ENCODE results near the gene IL22RA2. TPM values are rescaled to one million over a fixed set of nuclear protein-coding genes. Genes with fewer than 3 reads are reported as not detected.

IL22RA2 gene
- total and polyA plus RNA-seq, 2 of the 13 experiments (the other 11 are each of a cell fraction or from before 2014, with no cell fraction given), result not detected

GRCh38 chr6:137210903-137211302 lies 37.5 kb upstream of the IL22RA2 start:
- BruUV-seq (replicated peaks), result no TSS peak
- Histone ChIP-seq H3K79me2 (ENCODE audit: insufficient read depth, low read length) (peaks cover 92% of the 10 kb centered on the region), H2AFZ (ENCODE audit: low read length) (no peak overlapping the region), H3K4me1 (ENCODE audit: insufficient read depth, low read length) (peaks cover 53% of the 10 kb centered on the region), H3K36me3 (replicated peaks in 1 of 2; ENCODE audit: control insufficient read depth in 1 of 2, insufficient read depth in 2 of 2, low read length in 2 of 2) (peaks cover 1 to 33% of the 10 kb centered on the region in 2 experiments; a peak in 4 of 5 replicates), H3K4me3 (replicated peaks in 1 of 3; ENCODE audit: insufficient read depth in 1 of 3, low read depth in 2 of 3, low read length in 3 of 3) (no peak overlapping the region), H3K4me2 (ENCODE audit: low read depth, low read length) (no peak overlapping the region), H3K27me3 (ENCODE audit: control insufficient read depth in 1 of 2, insufficient read depth in 2 of 2, low read length in 2 of 2) (no peaks in the 10 kb centered on the region), H3K9me3 (ENCODE audit: low read length) (peaks cover 20% of the 10 kb centered on the region), H3K27ac (ENCODE audit: extremely low read length, insufficient read depth, low read length) (no peak overlapping the region), H4K20me1 (ENCODE audit: insufficient read depth, low read length) (peaks cover 22% of the 10 kb centered on the region), H3K9ac (ENCODE audit: insufficient read depth, low read depth, low read length) (no peak overlapping the region)
- TF ChIP-seq MXD4 (CRISPR knock-in tag; IDR thresholded peaks at IDR 0.05), result no peak
- TF ChIP-seq ZNF207 (IDR thresholded peaks at IDR 0.05; ENCODE audit: borderline replicate concordance), result no peak
- no peak for TF ChIP-seq NFKBIZ (CRISPR knock-in tag; IDR thresholded peaks at IDR 0.05)
- TF ChIP-seq JUNB (CRISPR knock-in tag; IDR thresholded peaks at IDR 0.05; ENCODE audit: borderline replicate concordance), result no peak
- no peak for TF ChIP-seq ZNF777 (CRISPR knock-in tag; IDR thresholded peaks at IDR 0.05)
- TF ChIP-seq ZNF317 (CRISPR knock-in tag; IDR thresholded peaks at IDR 0.05), result no peak
- no peak for TF ChIP-seq KAT2B (IDR thresholded peaks at IDR 0.05; ENCODE audit: borderline replicate concordance, low read depth, low read length)
- TF ChIP-seq ZNF746 (CRISPR knock-in tag; IDR thresholded peaks at IDR 0.05), result no peak
- TF ChIP-seq ZBTB33 (CRISPR knock-in tag; IDR thresholded peaks at IDR 0.05), result no peak
- no peak for TF ChIP-seq MED8 (CRISPR knock-in tag; IDR thresholded peaks at IDR 0.05; ENCODE audit: insufficient replicate concordance)
- no peak for TF ChIP-seq ZNF652 (CRISPR knock-in tag; IDR thresholded peaks at IDR 0.05; ENCODE audit: borderline replicate concordance, low read depth)
- no peak for TF ChIP-seq FIP1L1 (IDR thresholded peaks at IDR 0.05; ENCODE audit: borderline replicate concordance, insufficient read depth, low read depth, low read length)
- no peak for TF ChIP-seq KMT2B (CRISPR knock-in tag; IDR thresholded peaks at IDR 0.05)
- TF ChIP-seq ZNF749 (CRISPR knock-in tag; IDR thresholded peaks at IDR 0.05; ENCODE audit: borderline replicate concordance), result no peak
- no peak for TF ChIP-seq ELF4 (CRISPR knock-in tag; IDR thresholded peaks at IDR 0.05; ENCODE audit: borderline replicate concordance)
- no peak for TF ChIP-seq PITX1 (CRISPR knock-in tag; IDR thresholded peaks at IDR 0.05)
- TF ChIP-seq RFXANK (CRISPR knock-in tag; IDR thresholded peaks at IDR 0.05), result no peak
- no peak for TF ChIP-seq ELF1 (CRISPR knock-in tag; IDR thresholded peaks at IDR 0.05)
- in situ Hi-C loops (cut with HindIII; ENCODE audit: extremely low pct_ligation_motif_present, low pct_unique_long_range_greater_than_20kb) (no loop called here), intact Hi-C loops (cut with micrococcal nuclease; ENCODE audit: unreplicated experiment) (no loop called here)
- FAIRE-seq (no peak), ATAC-seq (no peak), DNase-seq (ENCODE audit: low spot score) (no peak)
- POLR2A ChIA-PET, result no interaction called here
- CTCF ChIA-PET (ENCODE audit: low intra/inter-chr PET ratio, low total read pairs), result no interaction called here

Data from HepG2 (cell line).